Measurements from ENCODE around the gene INPP4B.

The INPP4B gene

DNA sequence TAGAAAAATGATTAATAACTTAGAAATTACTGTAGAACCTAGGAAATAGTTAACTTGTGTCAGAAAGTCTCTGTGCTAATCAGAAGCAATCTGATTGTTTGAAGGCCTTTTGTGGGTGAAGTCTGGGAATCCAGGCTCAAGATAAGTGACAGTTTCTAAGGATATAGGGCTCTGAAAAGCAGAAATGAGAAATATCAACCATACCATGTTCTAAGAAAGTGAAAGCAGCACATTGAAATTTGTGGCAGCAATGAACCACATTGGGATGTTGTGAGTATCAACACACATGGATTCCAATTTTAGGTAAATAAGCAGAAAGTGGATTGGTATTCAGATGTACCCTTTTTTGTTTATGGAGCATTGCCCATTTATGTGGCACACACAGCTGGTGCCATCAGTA is 745.2 kb downstream of the INPP4B start:
- H2AFZ ChIP-seq (ENCODE audit: low read depth, low read length), result no peak overlapping the region
- H3K79me2 ChIP-seq (ENCODE audit: low read length), result no peaks in the 10 kb centered on the region
- H3K36me3 ChIP-seq (replicated peaks; ENCODE audit: low read depth, low read length), result no peaks in the 10 kb centered on the region
- no peak overlapping the region for H3K9ac ChIP-seq (ENCODE audit: low read length)
- H4K20me1 ChIP-seq (ENCODE audit: insufficient read depth, low read length), result no peaks in the 10 kb centered on the region
- H3K27ac ChIP-seq (ENCODE audit: low read length), result no peak overlapping the region
- H3K27me3 ChIP-seq (ENCODE audit: low read depth, low read length), result no peaks in the 10 kb centered on the region
- no peak overlapping the region for H3K4me3 ChIP-seq (ENCODE audit: low read length)
- peaks cover 10% of the 10 kb centered on the region for H3K4me1 ChIP-seq (ENCODE audit: low read length)
- H3K9me3 ChIP-seq (ENCODE audit: insufficient read depth, low read length), result no peaks in the 10 kb centered on the region
- H3K4me2 ChIP-seq (ENCODE audit: low read length), result no peak overlapping the region
- TF ChIP-seq, protein P1, sequence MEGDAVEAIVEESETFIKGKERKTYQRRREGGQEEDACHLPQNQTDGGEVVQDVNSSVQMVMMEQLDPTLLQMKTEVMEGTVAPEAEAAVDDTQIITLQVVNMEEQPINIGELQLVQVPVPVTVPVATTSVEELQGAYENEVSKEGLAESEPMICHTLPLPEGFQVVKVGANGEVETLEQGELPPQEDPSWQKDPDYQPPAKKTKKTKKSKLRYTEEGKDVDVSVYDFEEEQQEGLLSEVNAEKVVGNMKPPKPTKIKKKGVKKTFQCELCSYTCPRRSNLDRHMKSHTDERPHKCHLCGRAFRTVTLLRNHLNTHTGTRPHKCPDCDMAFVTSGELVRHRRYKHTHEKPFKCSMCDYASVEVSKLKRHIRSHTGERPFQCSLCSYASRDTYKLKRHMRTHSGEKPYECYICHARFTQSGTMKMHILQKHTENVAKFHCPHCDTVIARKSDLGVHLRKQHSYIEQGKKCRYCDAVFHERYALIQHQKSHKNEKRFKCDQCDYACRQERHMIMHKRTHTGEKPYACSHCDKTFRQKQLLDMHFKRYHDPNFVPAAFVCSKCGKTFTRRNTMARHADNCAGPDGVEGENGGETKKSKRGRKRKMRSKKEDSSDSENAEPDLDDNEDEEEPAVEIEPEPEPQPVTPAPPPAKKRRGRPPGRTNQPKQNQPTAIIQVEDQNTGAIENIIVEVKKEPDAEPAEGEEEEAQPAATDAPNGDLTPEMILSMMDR (IDR thresholded peaks at IDR 0.05; ENCODE audit: low read depth, low read length), result no peak
- no peak for TF ChIP-seq EZH2phosphoT487 (IDR thresholded peaks at IDR 0.05; ENCODE audit: low read depth)

DNA sequence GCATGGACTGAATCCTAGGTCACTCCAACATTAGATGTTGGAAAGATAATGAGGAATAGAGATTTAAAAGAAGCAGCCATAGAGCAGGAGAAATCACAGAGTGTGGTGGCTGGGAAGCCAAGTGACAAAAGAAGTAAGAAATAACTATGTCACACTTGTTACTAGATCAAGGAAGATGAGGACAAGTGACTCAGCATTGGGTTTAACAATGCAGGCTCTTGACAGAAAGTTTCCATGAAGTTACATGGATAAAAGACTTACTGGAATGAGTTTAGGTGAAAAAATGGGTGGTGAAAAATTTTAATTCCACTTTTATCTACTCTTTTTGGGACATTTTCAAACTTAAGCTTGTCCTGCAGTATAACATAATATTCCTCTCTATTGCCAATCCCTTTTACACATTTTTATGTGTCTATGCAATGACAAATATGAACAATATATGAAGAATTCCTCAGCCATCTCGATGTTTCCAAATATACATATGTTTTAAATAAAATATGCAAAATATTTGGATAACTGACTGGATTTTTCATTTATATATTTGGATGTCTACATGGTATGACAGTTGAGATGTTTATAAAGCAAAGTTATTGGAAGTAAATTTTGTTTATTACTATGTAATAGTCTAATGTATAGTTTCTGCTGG is 747.1 kb downstream of the INPP4B start:
- no peaks in the 10 kb centered on the region for H4K20me1 ChIP-seq (ENCODE audit: insufficient read depth, low read length)
- H3K27ac ChIP-seq (ENCODE audit: low read length), result no peak overlapping the region
- no peaks in the 10 kb centered on the region for H3K36me3 ChIP-seq (replicated peaks; ENCODE audit: low read depth, low read length)
- no peaks in the 10 kb centered on the region for H3K79me2 ChIP-seq (ENCODE audit: low read length)
- H3K9ac ChIP-seq (ENCODE audit: low read length), result no peak overlapping the region
- no peaks in the 10 kb centered on the region for H3K9me3 ChIP-seq (ENCODE audit: insufficient read depth, low read length)
- no peak overlapping the region for H3K4me3 ChIP-seq (ENCODE audit: low read length)
- H2AFZ ChIP-seq (ENCODE audit: low read depth, low read length), result no peak overlapping the region
- no peak overlapping the region for H3K4me2 ChIP-seq (ENCODE audit: low read length)
- H3K4me1 ChIP-seq (ENCODE audit: low read length), result peaks cover 10% of the 10 kb centered on the region
- TF ChIP-seq, protein P1 (IDR thresholded peaks at IDR 0.05; ENCODE audit: low read depth, low read length), result no peak
- TF ChIP-seq EZH2phosphoT487 (IDR thresholded peaks at IDR 0.05; ENCODE audit: low read depth), result no peak
- H3K27me3 ChIP-seq (ENCODE audit: low read depth, low read length), result no peaks in the 10 kb centered on the region

DNA sequence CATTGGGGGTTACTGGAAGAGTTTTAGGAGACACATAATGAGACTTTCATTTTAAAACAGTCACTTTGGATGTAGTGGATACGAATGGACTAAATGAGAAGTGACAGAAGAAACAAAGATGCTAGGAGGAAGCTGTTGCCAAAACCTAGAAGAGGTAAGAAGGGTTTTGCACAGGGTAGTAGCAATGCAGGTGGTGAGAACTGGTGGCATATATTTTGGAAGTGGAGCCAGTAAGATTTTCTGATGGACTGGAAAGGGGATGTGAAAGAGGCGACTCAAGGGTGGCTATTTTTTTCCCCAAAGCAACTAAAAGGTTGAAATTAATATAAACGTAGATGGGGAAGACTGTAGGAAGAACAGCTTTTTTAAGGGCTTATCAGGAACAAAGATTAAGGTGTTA is 747.7 kb downstream of the INPP4B start:
- Histone ChIP-seq H3K9me3 (ENCODE audit: insufficient read depth, low read length) (no peaks in the 10 kb centered on the region), H3K4me3 (ENCODE audit: low read length) (no peak overlapping the region), H3K36me3 (replicated peaks; ENCODE audit: low read depth, low read length) (no peaks in the 10 kb centered on the region), H3K27ac (ENCODE audit: low read length) (no peak overlapping the region), H2AFZ (ENCODE audit: low read depth, low read length) (no peak overlapping the region), H3K27me3 (ENCODE audit: low read depth, low read length) (no peaks in the 10 kb centered on the region), H3K9ac (ENCODE audit: low read length) (no peak overlapping the region), H3K4me2 (ENCODE audit: low read length) (no peak overlapping the region), H3K79me2 (ENCODE audit: low read length) (no peaks in the 10 kb centered on the region), H4K20me1 (ENCODE audit: insufficient read depth, low read length) (no peaks in the 10 kb centered on the region), H3K4me1 (ENCODE audit: low read length) (peaks cover 10% of the 10 kb centered on the region)
- TF ChIP-seq, protein P1 (IDR thresholded peaks at IDR 0.05; ENCODE audit: low read depth, low read length), result no peak
- TF ChIP-seq EZH2phosphoT487 (IDR thresholded peaks at IDR 0.05; ENCODE audit: low read depth), result no peak

DNA sequence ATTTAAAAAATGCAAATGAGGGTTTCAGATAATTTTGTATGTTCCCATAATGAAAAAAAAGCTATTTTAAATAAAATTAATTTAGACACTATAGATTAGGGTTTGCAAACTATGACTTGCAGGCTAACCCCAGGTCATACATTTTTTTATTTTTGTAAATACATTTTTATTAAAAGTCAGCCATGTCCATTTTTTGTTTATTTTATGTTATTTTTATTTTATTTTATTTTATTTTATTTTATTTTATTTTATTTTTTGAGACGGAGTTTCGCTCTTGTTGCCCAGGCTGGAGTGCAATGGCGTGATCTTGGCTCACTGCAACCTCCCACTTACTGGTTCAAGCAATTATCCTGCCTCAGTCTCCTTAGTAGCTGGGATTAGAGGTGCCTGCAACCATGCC is 749.1 kb downstream of the INPP4B start:
- H4K20me1 ChIP-seq (ENCODE audit: insufficient read depth, low read length), result no peaks in the 10 kb centered on the region
- H3K27ac ChIP-seq (ENCODE audit: low read length), result no peak overlapping the region
- no peaks in the 10 kb centered on the region for H3K9me3 ChIP-seq (ENCODE audit: insufficient read depth, low read length)
- TF ChIP-seq, protein P1 (IDR thresholded peaks at IDR 0.05; ENCODE audit: low read depth, low read length), result no peak
- no peak for TF ChIP-seq EZH2phosphoT487 (IDR thresholded peaks at IDR 0.05; ENCODE audit: low read depth)
- no peaks in the 10 kb centered on the region for H3K36me3 ChIP-seq (replicated peaks; ENCODE audit: low read depth, low read length)
- no peak overlapping the region for H3K4me3 ChIP-seq (ENCODE audit: low read length)
- H3K4me1 ChIP-seq (ENCODE audit: low read length), result peaks cover 10% of the 10 kb centered on the region
- no peak overlapping the region for H2AFZ ChIP-seq (ENCODE audit: low read depth, low read length)
- H3K27me3 ChIP-seq (ENCODE audit: low read depth, low read length), result no peaks in the 10 kb centered on the region
- no peak overlapping the region for H3K9ac ChIP-seq (ENCODE audit: low read length)
- H3K4me2 ChIP-seq (ENCODE audit: low read length), result no peak overlapping the region
- H3K79me2 ChIP-seq (ENCODE audit: low read length), result no peaks in the 10 kb centered on the region
